K562 (cell line): Measurements from ENCODE around the gene JMY. TPM values are rescaled to one million over a fixed set of nuclear protein-coding genes. Genes with fewer than 3 reads are reported as not detected.
A peak's percentile ranks its signal among the peaks of the same experiment; 100 is the strongest.

Experiments used
- ATAC-seq: fragments of 200-7000 bp; cut with Tn5 transposase; 3 replicates; pipeline ENCODE4 v1.9.1; 2020; ENCODE audit warnings: moderate library complexity
- BruUV-seq: library from RNA; stranded (reverse); fragments of 400-500 nt; replicated peaks from 2 replicates; lab custom pipeline; 2021; lab: Mats Ljungman, UMichigan
- CTCF ChIA-PET: fragments of 300-600 bp; formaldehyde crosslinking; extraction: SDS; loops from one replicate; lab custom pipeline; 2021; ENCODE audit warnings: low intra/inter-chr PET ratio; lab: Yijun Ruan, JAX
- POLR2A ChIA-PET: fragments of 300-600, 350-650 bp; sonication (Branson Sonifier 250); formaldehyde crosslinking; extraction: SDS; loops from one replicate; lab custom pipeline; 2021; ENCODE audit warnings: antibody characterized with exemption, inconsistent platforms; lab: Yijun Ruan, JAX
- DNase-seq, 4 experiments: peaks; one replicate each; pipeline versions ENCODE4 v3.0.0 to v3.0.0-alpha.2; 2011 to 2018; ENCODE audit warnings: low spot score in 3 of 4, mixed read lengths in 3 of 4; ENCODE audit errors: extremely low read depth in 1 of 4
- FAIRE-seq: peaks from 2 replicates; lab custom pipeline; 2011; peaks lifted over from hg19 to GRCh38; lab: Jason Lieb, UNC
- H2AFZ ChIP-seq: 2 replicates; pipeline ENCODE4 v1.6.0; 2011; ENCODE audit warnings: low read depth, low read length, control low read depth, inconsistent platforms
- H3K27ac ChIP-seq: fragments of 200-600 bp; 3 replicates; pipeline ENCODE4 v1.8.0; 2011; ENCODE audit warnings: low read depth, mild to moderate bottlenecking, control low read depth, inconsistent platforms, low read length, moderate library complexity, mixed read lengths; ENCODE audit errors: extremely low read depth
- H3K27me3 ChIP-seq, 2 experiments: fragments of 300-600 bp in 1 of 2; 2 replicates in 1 of 2; 3 replicates in 1 of 2; pipeline versions ENCODE4 v1.6.0 to v1.8.0; 2011; ENCODE audit warnings: inconsistent platforms in 2 of 2, low read length in 2 of 2, mild to moderate bottlenecking in 1 of 2, mixed read lengths in 1 of 2, moderate library complexity in 1 of 2; ENCODE audit not compliant: control insufficient read depth in 2 of 2, insufficient read depth in 2 of 2
- H3K36me3 ChIP-seq: fragments of 300-600 bp; 3 replicates; pipeline ENCODE4 v1.8.0; 2011; ENCODE audit warnings: mild to moderate bottlenecking, low read length, inconsistent platforms; ENCODE audit not compliant: control insufficient read depth, insufficient read depth
- H3K4me1 ChIP-seq, 2 experiments: fragments of 200-600 bp in 1 of 2; replicated peaks in 1 of 2; 2 replicates in 1 of 2; 3 replicates in 1 of 2; pipeline versions ENCODE4 v1.5.1 to v1.8.0; 2011; ENCODE audit warnings: inconsistent platforms in 2 of 2, low read length in 2 of 2, mild to moderate bottlenecking in 1 of 2, mixed read lengths in 1 of 2, moderate library complexity in 1 of 2; ENCODE audit not compliant: control insufficient read depth in 2 of 2, insufficient read depth in 2 of 2
- H3K4me2 ChIP-seq: 2 replicates; pipeline ENCODE4 v1.6.1; 2011; ENCODE audit warnings: low read length, control low read depth, inconsistent platforms, mixed read lengths; ENCODE audit not compliant: insufficient read depth
- H3K4me3 ChIP-seq: fragments of 200-600 bp; sonication (generic), shearing (Covaris generic); 2 replicates; pipeline ENCODE4 v1.5.1; 2016; ENCODE audit warnings: control low read depth, inconsistent platforms
- H3K79me2 ChIP-seq: fragments of 200-600 bp; 3 replicates; pipeline ENCODE4 v1.8.0; 2011; ENCODE audit warnings: low read length, inconsistent platforms; ENCODE audit not compliant: control insufficient read depth, insufficient read depth
- H3K9ac ChIP-seq, 2 experiments: 2 replicates each; pipeline versions ENCODE4 v1.6.0 to v1.6.1; 2011; ENCODE audit warnings: low read depth in 2 of 2, low read length in 2 of 2, control low read depth in 1 of 2, inconsistent platforms in 1 of 2, mild to moderate bottlenecking in 1 of 2, mixed read lengths in 1 of 2; ENCODE audit not compliant: insufficient read depth in 1 of 2
- H3K9me1 ChIP-seq: one replicate; pipeline ENCODE4 v1.6.0; 2011; ENCODE audit warnings: inconsistent platforms, mild to moderate bottlenecking, low read length, moderate library complexity; ENCODE audit not compliant: control insufficient read depth, insufficient read depth
- H3K9me3 ChIP-seq: replicated peaks from 2 replicates; pipeline ENCODE4 v1.5.1; 2011; ENCODE audit warnings: low read depth, low read length, inconsistent platforms; ENCODE audit not compliant: control insufficient read depth, insufficient read depth
- H4K20me1 ChIP-seq: replicated peaks from 2 replicates; pipeline ENCODE4 v1.6.1; 2011; ENCODE audit warnings: low read length, inconsistent platforms, mixed read lengths; ENCODE audit not compliant: control insufficient read depth, insufficient read depth
- ATF3 ChIP-seq, 2 experiments: fragments of 450-650 bp in 1 of 2; sonication (generic) in 1 of 2; formaldehyde crosslinking in 1 of 2; IDR thresholded peaks in 1 of 2; conservative IDR thresholded peaks in 1 of 2; 2 replicates each; pipeline versions ENCODE4 v1.6.1 to v1.8.1; 2016 to 2023; ENCODE audit warnings: mild to moderate bottlenecking in 2 of 2, moderate library complexity in 2 of 2, inconsistent platforms in 1 of 2, missing genetic modification reagents in 1 of 2
- CBX2 ChIP-seq: fragments of 200-600 bp; sonication (generic); IDR thresholded peaks from one replicate; pipeline ENCODE4 v1.6.1; 2012; ENCODE audit warnings: mild to moderate bottlenecking, low read length, inconsistent platforms; ENCODE audit not compliant: insufficient read depth, poor library complexity, severe bottlenecking
- JUND ChIP-seq, 2 experiments: IDR thresholded peaks; 2 replicates in 1 of 2; 3 replicates in 1 of 2; pipeline ENCODE4 v1.6.1; 2011; ENCODE audit warnings: borderline replicate concordance in 2 of 2, low read depth in 2 of 2, low read length in 2 of 2, improper control_type of control experiment in 1 of 2, missing biosample characterization in 1 of 2, missing genetic modification characterization in 1 of 2, missing genetic modification reagents in 1 of 2
- PCBP2 ChIP-seq: fragments of 200-400 bp; formaldehyde crosslinking; IDR thresholded peaks from 2 replicates; pipeline ENCODE4 v1.6.1; 2018; ENCODE audit warnings: low read length, low read depth, mild to moderate bottlenecking, moderate library complexity; ENCODE audit not compliant: poor library complexity, severe bottlenecking
- RBM25 ChIP-seq: fragments of 200-400 bp; formaldehyde crosslinking; IDR thresholded peaks from 2 replicates; pipeline ENCODE4 v1.6.1; 2018; ENCODE audit warnings: low read length, low read depth, moderate library complexity; ENCODE audit not compliant: severe bottlenecking
- ZNF445 ChIP-seq: fragments of 250-450 bp; sonication (Bioruptor Pico); IDR thresholded peaks from 2 replicates; pipeline ENCODE4 v1.4.0; 2020; ENCODE audit warnings: low read depth, mild to moderate bottlenecking, moderate library complexity
- ZNF830 ChIP-seq: fragments of 250-450 bp; sonication (Bioruptor Pico); IDR thresholded peaks from 2 replicates; pipeline ENCODE4 v1.5.0; 2021; ENCODE audit warnings: mild to moderate bottlenecking
- WGBS: fragments of 100-300 bp; shearing (Covaris generic); methylation state at CpG from one replicate; pipeline ENCODE4 v1.1.6; 2016; ENCODE audit warnings: low coverage, mixed read lengths; ENCODE audit not compliant: insufficient coverage; ENCODE audit errors: missing lambda C conversion rate; 5-methylcytosine and 5-hydroxymethylcytosine counted together
- in situ Hi-C: fragments of 300-500 bp; cut with MboI; formaldehyde crosslinking; loops from 4 replicates; pipeline ENCODE4 v1.15.0; 2018; ENCODE audit warnings: inconsistent platforms, mixed read lengths
- intact Hi-C: fragments of 100-400 bp; cut with micrococcal nuclease; formaldehyde crosslinking; loops from 2 replicates; pipeline ENCODE4 v1.14.2; 2022
- polyA plus RNA-seq, 8 experiments: library from polyadenylated mRNA; depleted of rRNA in 4 of 8; stranded (reverse) in 5 of 8; unstranded in 3 of 8; fragments of >200 nt; fragmentation: Nextera tagmentation in 2 of 8; fragmentation: Illumina TruSeq in 1 of 8; extraction: Ambion mirVana in 2 of 8; extraction: Trizol in 1 of 8; gene quantifications; 2 replicates each; pipeline versions ENCODE4 v1.2.1 to v1.2.3, GENCODE V29; 2011 to 2014; ENCODE audit warnings: inconsistent platforms in 1 of 8, missing spikeins in 1 of 8
- total RNA-seq, 7 experiments: library from RNA; depleted of rRNA in 6 of 7; stranded (reverse); fragments of >200 nt in 6 of 7; fragmentation: Illumina TruSeq in 2 of 7; extraction: Trizol in 2 of 7; gene quantifications; 2 replicates each; pipeline versions ENCODE4 v1.2.1 to v1.2.3, GENCODE V29; 2011 to 2021; ENCODE audit warnings: low replicate concordance in 1 of 7
- TF ChIP-seq, protein P1 (sequence below): sonication (generic); formaldehyde crosslinking; IDR thresholded peaks from 2 replicates; pipeline ENCODE4 v1.8.1; 2023; ENCODE audit warnings: missing genetic modification reagents, mild to moderate bottlenecking, borderline replicate concordance
- TF ChIP-seq, protein P2 (sequence below), 2 experiments: fragments of 450-650 bp; conservative IDR thresholded peaks; 2 replicates each; pipeline ENCODE4 v1.6.1; 2017; ENCODE audit warnings: mild to moderate bottlenecking in 2 of 2, moderate library complexity in 2 of 2
- TF ChIP-seq, protein P3 (sequence below): fragments of 250-450 bp; sonication (Bioruptor Pico); IDR thresholded peaks from 2 replicates; pipeline ENCODE4 v1.4.0; 2020; ENCODE audit warnings: mild to moderate bottlenecking

Gene JMY
- total and polyA plus RNA-seq, 9 of the 15 experiments (the other 6 are each of a cell fraction or from before 2014, with no cell fraction given): 1.1 to 5.5 (median 3.7) TPM

- intact Hi-C loops: no loop called here
- TF ChIP-seq RBM25: no peak
- TF ChIP-seq, protein P1, sequence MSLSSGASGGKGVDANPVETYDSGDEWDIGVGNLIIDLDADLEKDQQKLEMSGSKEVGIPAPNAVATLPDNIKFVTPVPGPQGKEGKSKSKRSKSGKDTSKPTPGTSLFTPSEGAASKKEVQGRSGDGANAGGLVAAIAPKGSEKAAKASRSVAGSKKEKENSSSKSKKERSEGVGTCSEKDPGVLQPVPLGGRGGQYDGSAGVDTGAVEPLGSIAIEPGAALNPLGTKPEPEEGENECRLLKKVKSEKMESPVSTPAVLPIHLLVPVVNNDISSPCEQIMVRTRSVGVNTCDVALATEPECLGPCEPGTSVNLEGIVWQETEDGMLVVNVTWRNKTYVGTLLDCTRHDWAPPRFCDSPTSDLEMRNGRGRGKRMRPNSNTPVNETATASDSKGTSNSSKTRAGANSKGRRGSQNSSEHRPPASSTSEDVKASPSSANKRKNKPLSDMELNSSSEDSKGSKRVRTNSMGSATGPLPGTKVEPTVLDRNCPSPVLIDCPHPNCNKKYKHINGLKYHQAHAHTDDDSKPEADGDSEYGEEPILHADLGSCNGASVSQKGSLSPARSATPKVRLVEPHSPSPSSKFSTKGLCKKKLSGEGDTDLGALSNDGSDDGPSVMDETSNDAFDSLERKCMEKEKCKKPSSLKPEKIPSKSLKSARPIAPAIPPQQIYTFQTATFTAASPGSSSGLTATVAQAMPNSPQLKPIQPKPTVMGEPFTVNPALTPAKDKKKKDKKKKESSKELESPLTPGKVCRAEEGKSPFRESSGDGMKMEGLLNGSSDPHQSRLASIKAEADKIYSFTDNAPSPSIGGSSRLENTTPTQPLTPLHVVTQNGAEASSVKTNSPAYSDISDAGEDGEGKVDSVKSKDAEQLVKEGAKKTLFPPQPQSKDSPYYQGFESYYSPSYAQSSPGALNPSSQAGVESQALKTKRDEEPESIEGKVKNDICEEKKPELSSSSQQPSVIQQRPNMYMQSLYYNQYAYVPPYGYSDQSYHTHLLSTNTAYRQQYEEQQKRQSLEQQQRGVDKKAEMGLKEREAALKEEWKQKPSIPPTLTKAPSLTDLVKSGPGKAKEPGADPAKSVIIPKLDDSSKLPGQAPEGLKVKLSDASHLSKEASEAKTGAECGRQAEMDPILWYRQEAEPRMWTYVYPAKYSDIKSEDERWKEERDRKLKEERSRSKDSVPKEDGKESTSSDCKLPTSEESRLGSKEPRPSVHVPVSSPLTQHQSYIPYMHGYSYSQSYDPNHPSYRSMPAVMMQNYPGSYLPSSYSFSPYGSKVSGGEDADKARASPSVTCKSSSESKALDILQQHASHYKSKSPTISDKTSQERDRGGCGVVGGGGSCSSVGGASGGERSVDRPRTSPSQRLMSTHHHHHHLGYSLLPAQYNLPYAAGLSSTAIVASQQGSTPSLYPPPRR (CRISPR knock-in tag): no peak
- TF ChIP-seq ZNF445 (CRISPR knock-in tag): no peak
- TF ChIP-seq PCBP2: no peak
- peak; percentile 52; the same call in 1 of the 2 replicates for TF ChIP-seq ATF3 (IDR thresholded peaks at IDR 0.05)
- TF ChIP-seq ATF3 (CRISPR knock-in tag; conservative IDR thresholded peaks at IDR 0.05): no peak
- peak; percentile 41; the same call in 1 of the 2 replicates for TF ChIP-seq JUND (IDR thresholded peaks at IDR 0.05; ENCODE audit: borderline replicate concordance, low read depth, low read length)
- TF ChIP-seq JUND (tag; IDR thresholded peaks at IDR 0.05; ENCODE audit: borderline replicate concordance, low read depth, low read length): no peak
- no peak for TF ChIP-seq ZNF830 (CRISPR knock-in tag)
- TF ChIP-seq, protein P2, sequence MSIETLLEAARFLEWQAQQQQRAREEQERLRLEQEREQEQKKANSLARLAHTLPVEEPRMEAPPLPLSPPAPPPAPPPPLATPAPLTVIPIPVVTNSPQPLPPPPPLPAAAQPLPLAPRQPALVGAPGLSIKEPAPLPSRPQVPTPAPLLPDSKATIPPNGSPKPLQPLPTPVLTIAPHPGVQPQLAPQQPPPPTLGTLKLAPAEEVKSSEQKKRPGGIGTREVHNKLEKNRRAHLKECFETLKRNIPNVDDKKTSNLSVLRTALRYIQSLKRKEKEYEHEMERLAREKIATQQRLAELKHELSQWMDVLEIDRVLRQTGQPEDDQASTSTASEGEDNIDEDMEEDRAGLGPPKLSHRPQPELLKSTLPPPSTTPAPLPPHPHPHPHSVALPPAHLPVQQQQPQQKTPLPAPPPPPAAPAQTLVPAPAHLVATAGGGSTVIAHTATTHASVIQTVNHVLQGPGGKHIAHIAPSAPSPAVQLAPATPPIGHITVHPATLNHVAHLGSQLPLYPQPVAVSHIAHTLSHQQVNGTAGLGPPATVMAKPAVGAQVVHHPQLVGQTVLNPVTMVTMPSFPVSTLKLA (conservative IDR thresholded peaks at IDR 0.05): peak in 1 of 2 experiments; percentile 31; a peak in 1 of 4 replicates
- no peak for TF ChIP-seq CBX2
- TF ChIP-seq, protein P3, sequence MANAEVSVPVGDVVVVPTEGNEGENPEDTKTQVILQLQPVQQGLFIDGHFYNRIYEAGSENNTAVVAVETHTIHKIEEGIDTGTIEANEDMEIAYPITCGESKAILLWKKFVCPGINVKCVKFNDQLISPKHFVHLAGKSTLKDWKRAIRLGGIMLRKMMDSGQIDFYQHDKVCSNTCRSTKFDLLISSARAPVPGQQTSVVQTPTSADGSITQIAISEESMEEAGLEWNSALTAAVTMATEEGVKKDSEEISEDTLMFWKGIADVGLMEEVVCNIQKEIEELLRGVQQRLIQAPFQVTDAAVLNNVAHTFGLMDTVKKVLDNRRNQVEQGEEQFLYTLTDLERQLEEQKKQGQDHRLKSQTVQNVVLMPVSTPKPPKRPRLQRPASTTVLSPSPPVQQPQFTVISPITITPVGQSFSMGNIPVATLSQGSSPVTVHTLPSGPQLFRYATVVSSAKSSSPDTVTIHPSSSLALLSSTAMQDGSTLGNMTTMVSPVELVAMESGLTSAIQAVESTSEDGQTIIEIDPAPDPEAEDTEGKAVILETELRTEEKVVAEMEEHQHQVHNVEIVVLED (CRISPR knock-in tag): no peak
Measured at GRCh38 chr5:79193643-79194042, 42.3 kb upstream of the JMY start.

More at GRCh38 chr5:79193643-79194042, 42.3 kb upstream of the JMY start:
- Histone ChIP-seq H4K20me1 (no peaks in the 10 kb centered on the region), H3K79me2 (no peaks in the 10 kb centered on the region), H3K4me2 (no peak overlapping the region; the same call in 1 of the 2 replicates), H3K9ac (no peak overlapping the region), H3K4me1 (no peaks in the 10 kb centered on the region), H3K27me3 (no peaks in the 10 kb centered on the region), H3K9me1 (no peaks in the 10 kb centered on the region), H3K4me3 (no peak overlapping the region), H3K27ac (no peak overlapping the region), H3K36me3 (no peaks in the 10 kb centered on the region), H3K9me3 (no peaks in the 10 kb centered on the region), H2AFZ (peak overlapping the region; percentile 72; the same call in 1 of the 2 replicates)
- DNase-seq (no peak), ATAC-seq (peak; percentile 63), FAIRE-seq (peak; percentile 77)
- WGBS: 8% methylated on average over 4 of the region's 4 CpGs
- no TSS peak for BruUV-seq
- in situ Hi-C loops: no loop called here
- ChIA-PET CTCF (no interaction called here), POLR2A (no interaction called here)
